Stimulated activated CD4-positive, alpha-beta T cell treated with anti-CD3 and anti-CD28 coated beads, Interleukin-12 subunit alpha, Interleukin-12 subunit beta, amount 100 ng/mL, for 48 hours (primary cell): Measurements from ENCODE around the gene CDC14B.
"Not testable (repeated sequence)": the region's sequence is repeated elsewhere in the genome, so short reads cannot be mapped to it uniquely, and the experiment has no call there.

Experiments
- DNase-seq, 3 donors: peaks; one replicate each; pipeline ENCODE4 v3.0.0-alpha.2; 2020; ENCODE audit warnings: low read depth in 2 of 3, low spot score in 1 of 3

Gene CDC14B

DNA sequence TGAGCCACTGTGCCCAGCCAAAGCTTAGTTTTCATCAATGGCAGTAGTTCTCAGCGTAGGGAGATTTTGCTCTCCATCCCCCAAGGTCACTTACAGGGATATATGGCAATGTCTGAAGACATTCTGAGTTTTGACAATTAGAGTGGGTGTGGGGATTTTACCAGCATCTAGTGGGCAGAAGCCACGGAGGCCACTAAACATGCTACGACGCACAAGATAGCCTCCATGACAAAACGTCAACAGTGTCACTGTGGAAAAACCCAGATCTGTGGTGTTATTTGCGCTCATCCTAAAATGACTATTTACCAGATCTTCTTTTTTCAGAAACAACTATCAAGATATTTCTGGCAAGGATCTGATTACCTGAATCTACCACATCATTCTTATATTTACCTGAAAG is 68.2 kb downstream of the CDC14B start:
- no peak for DNase-seq

DNA sequence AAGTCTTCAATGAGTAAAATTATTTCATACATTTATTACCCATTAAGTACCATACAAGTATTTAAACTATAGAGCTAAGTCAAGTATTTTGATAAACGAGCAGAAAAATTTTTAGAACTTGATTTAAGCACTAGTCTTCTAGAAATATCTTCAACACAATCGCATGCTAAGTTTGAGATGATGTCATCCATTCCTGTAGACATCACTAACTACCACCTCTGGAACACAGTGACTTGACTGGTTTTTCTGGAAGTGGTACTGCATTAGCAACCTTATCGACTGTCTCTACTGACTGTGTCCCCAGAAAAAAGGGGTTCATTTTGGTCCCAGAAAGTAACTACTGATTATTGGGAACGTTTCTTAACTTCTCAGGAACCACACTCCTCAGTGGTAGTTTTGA is 69.0 kb downstream of the CDC14B start:
- DNase-seq = no peak

DNA sequence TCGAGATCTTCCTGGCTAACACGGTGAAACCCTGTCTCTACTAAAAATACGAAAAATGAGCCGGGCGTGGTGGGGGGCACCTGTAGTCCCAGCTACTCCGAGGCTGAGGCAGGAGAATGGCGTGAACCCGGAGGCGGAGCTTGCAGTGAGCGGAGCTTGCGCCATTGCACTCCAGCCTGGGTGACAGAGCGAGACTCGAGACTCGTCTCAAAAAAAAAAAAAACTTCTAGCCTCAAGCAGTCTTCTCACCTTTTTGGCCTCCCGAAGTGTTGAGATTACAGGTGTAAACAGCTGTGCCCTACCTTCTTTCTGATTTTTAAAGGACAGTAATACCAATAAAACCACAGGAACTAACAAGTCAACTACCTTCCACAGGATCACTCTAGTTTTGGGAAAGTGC is 76.5 kb downstream of the CDC14B start:
- not testable (repeated sequence) for DNase-seq

DNA sequence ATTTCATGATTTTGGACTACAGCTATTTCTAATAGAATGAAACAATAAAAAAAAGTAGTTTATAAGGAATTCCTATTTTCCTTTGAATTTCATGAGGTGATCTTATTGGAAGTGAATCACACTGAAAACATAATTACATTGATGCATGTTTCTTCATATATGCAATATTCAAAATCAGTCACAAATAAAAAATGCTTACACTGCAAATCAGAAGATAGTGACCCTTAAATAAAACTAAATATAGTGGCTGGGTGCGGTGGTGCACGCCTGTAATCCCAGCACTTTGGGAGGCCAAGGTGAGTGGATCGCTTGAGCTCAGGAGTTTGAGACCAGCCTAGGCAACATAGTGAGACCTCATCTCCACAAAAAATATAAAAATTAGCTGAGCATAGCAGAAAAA is 79.5 kb downstream of the CDC14B start:
- DNase-seq = no peak

DNA sequence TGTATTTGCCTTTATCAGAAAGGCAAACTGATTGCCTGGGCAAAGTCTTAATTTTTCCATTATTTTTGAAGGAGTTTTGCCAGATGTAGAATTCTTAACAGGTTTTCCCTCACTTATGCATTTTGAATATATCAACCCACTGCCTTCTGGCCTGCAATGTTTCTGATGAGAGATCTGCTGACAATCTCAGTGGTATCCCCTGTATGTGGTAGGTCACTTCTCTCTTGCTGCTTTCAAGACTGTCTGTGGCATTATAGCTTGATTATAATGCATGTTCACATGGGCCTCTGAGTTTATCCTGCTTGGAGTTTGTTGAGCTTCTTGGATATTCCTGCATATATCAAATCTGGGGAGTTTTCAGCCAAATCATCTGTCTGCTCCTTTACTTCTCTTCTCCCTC is 87.5 kb downstream of the CDC14B start:
- DNase-seq = no peak

DNA sequence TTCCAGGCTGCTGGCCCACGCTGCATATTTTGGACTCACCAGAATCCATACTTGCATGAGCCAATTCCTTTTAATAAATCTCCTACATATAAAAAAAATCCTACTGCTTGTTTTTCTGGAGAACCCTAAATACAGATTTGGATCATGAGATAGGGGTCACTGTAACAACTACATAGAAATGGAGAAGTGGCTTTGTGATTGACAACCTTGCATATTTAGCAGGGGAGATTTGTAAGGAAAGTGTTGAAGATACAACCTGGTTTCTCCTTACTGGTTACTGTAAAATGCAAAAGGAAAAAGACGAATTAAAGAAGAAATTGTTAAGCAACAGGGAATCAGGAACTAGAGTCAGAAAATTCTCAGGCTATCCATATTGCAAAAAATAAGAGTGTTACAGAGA is 94.9 kb downstream of the CDC14B start:
- no peak for DNase-seq

DNA sequence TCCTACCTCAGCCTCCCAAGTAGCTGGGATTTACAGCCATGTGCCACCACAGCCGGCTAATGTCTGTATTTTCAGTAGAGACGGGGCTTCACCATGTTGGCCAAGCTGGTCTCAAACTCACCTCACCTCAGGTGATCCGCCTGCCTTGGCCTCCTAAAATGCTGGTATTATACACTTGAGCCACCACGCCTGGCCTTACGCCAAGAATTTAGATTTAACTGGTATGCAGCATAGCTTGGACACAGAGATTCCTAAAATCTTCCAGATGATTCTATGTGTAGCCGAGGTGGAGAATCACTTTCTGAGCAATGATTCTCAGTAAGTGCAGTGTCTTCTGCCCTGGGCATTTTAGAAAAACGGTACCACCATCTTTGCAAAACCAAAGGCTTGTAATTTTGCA is 95.6 kb downstream of the CDC14B start:
- no peak for DNase-seq

DNA sequence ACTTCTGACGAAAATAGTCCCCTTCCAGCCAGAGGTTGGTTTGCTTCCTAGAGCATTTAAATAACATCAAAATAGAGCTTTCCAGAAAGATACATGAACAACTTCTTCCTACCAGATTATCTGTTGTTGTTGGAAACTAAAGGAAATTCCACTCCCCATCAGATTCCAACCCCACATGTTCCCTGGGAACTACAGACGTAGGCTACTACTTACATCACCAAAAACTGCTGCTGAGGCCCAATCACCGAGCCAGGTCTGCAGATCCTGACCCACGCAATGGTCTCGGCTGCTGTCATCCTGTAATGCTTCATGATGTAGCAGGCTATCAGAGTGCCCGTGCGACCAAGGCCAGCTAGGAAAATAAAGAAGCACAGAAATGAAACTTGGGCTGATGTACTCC is 96.3 kb downstream of the CDC14B start:
- no peak for DNase-seq

DNA sequence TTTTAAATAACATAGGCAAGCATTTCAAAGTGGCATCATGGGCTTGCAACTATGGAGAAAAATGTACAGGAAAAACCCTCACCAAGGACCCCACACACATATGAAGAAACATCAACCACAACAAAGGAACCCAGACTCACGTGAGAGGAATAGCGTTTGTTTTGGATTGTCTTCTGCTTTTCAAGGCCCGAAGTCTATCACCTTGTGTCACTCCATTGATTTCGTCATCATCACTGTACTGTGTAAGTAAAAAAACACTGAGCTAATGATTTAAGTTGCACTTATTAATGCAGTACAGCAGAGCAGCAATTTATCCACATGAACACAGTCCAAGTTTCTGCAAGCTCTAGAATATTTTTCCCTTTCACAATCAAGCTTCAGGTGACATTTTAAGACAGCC is 97.3 kb downstream of the CDC14B start:
- no peak for DNase-seq

DNA sequence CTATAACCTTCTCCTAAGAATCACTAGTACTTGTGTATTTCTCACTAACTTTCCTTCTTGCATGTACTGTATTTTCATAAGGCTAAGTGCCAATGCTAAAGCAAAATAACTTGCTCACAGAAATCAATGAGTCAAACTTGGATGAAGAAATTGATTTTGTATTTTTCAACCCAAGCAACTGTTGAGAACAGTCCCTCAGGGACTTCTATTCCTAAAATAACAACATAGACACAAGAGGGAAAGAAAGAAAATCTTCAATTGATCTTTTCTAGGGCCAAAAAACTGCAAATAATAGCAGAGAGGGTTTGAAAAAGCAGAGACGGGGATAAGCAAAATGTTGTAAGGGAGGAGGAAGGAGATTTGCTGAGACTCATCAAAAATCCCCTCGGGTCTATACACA is 99.9 kb downstream of the CDC14B start:
- DNase-seq = no peak

DNA sequence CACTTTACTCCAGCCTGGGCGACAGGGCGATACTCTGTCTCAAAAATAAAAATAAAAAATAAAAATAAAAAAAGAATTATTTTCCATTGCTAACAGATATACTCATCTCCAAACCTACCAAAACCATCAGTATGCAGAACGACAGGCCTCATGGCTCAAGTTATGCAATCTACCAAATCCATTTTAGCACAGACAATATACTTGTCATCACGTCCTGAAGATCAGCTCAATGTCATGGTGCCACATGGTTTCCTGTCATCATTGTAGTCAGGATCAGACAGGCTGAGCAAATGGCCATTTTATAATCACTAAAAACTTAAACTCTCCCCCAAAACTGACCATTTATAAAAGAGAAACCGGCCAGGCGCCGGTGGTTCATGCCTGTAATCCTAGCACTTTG is 100.5 kb downstream of the CDC14B start:
- no peak for DNase-seq

DNA sequence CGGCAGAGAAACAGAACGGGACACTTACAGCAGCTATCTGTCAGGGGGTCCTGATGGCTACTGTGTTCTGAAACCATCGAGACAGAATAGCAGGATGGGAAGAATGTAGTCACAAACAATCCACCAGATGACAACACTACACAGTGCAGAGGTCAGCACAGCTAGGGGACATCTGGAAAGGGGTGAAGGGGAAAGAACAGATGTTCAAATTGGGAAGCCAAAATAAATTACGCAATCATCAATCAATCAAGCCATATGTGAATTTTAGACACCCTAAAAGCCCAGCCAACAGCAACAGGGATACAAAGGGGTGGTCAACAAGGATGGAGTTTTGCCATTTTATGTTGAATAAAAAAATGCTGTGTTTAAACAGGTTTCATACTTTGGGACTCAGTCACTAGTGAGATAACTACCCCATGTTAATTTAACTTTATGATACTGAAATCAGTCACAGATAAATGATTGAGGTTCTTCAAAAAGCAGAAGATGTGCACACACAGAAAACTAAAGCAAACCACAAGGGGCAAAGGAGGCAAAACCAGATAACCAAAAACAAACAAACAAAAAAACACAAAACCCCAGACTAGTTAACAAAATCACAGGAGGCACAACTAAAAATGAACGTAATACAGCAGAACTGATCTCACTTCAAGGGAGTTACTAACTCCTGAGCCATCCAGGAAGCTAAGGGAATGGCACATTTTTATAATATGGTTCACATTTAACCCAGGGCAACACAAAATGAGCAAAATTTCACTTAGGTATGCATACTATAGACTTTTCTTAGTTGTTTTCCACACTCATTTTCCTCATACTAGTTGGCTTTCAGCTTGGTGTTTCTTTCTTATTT is 103.8 kb downstream of the CDC14B start:
- no peak for DNase-seq

DNA sequence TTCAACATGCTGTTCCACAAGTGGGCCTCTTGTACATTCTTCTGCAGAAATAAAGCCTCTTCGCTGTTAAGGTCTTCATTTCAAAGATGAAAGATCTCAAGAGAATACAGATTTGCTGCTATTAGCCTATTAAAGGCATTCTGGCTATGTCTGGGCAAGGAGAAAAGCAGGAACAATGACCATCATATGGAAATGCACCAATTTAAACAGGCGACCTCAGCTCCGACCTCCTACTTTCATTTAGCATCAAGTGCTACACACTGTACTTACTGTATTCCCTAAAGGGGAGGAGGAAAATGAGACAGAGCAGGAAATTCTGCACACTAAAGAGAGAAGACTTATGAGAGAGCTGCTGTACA is 104.9 kb downstream of the CDC14B start:
- DNase-seq = no peak

DNA sequence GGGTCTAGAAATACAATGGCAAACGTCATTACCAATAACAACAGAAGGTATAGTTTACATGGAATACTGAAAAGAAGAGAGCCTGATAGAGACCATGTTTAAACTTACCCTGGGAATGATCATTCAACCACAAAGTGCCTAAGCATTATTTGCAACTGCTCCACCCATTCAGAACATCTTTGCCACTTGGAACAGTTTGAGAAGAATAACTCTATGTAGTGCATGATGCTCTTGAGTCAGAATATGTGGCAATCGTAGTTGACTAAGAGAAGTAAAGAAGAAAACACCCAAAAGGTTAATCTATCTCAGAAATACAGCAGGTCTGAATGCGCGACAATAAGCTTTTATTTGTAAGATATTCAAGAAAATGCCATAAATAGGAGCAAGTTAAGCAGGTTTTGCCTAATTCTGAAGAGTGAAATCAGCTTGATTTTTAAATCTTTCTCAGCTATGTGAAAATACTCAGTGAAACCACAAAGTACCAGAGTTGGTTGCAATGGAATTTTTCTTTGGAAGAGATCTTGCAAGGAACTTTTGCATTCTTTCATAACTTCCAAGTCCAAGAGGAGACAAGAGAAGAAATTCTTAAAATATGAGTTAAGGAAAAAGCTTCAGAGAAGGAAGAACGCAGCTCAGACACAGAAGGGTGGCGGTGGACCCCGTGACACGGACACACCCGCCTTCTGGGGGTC is 105.4 kb downstream of the CDC14B start:
- no peak for DNase-seq

DNA sequence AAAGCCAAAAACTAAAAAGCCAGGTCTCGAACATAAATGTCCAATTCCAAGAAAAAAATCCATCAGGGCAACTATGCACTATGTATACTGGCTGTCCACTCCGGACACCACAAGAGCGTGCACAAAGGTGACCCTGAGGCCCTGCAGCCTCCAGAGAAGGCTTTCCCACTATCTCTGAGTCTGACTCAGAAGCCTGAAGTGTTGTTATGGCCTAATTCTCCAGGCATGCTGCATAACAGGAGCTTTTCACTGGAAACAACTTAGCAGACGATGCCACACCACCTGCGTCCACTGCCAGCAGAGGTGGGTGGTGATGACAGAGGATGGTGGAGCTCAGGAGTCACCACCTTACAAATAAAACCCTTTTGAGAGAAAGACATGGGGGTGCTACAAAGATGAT is 106.0 kb downstream of the CDC14B start:
- DNase-seq = no peak

DNA sequence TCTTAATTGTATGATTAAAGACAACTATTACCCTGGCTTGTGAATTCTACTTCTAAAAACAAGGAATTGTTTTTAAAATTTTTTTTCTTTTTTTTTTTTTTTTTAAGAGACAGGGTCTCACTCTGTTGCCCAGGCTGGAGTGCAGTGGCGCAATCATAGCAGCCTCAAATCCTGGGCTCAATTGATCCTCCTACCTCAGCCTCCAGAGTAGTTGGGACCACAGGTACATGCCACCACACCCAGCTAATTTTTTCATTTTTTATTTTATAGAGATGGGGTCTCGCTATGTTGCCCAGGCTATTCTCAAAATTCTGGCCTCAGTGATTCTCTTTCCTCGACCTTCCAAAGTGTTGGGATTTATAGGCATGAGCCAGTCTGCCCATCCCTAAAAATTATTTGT is 107.4 kb downstream of the CDC14B start:
- DNase-seq = no peak

DNA sequence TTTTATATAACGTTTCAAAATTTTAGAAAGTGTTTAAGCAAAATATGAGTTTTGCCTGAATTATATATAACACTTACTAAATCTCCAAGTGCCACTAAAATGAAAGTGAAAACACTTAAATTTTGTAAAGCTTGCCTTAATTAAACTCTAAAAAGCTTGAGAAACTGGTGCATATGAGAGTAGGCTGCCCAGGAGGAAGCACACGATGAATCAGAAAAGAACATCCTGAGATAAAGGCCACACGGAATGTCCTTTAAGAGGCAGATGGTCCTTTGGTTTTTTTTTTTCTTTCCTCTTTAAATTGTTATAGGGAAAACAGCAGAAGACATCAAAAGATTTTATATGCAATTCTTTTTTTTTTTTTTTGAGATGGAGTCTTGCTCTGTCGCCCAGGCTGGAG is 109.4 kb downstream of the CDC14B start:
- DNase-seq = no peak

DNA sequence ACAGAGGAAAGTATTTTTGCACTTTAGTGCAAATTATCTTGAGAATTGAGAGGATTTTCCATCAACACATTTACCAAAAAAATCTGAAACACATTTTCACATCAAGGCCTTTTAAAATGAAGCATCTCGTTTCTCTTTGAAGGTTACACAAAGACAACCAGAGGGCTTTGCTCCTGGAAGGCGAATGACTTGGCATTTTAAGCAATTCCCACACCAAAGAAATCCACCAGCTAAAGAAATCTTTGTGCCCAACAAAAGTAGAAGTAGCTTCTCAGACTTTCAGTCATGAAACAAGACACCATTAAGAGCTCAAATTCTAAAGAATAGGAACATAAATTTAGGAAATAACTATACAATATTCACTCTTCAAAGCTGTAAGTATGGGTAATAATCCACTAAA is 109.8 kb downstream of the CDC14B start:
- DNase-seq = no peak

DNA sequence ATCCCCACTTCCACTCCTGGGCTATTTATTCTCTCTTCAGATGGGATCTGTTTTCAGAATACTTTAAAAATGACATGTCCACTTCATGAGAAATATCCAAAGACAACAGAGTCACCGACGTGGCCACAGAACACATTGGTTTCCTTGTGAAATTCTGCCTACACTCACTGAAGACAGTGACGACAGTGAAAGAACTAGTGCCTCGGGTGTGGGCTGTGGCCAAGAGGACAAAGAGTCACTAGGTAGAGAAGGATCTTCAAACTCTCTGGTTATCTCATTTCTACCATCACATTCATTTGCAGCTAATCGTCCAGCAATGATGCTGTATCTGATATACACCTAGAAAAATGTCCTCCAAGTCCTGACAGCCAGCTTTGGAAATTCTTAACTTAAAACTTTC is 110.6 kb downstream of the CDC14B start:
- no peak for DNase-seq

DNA sequence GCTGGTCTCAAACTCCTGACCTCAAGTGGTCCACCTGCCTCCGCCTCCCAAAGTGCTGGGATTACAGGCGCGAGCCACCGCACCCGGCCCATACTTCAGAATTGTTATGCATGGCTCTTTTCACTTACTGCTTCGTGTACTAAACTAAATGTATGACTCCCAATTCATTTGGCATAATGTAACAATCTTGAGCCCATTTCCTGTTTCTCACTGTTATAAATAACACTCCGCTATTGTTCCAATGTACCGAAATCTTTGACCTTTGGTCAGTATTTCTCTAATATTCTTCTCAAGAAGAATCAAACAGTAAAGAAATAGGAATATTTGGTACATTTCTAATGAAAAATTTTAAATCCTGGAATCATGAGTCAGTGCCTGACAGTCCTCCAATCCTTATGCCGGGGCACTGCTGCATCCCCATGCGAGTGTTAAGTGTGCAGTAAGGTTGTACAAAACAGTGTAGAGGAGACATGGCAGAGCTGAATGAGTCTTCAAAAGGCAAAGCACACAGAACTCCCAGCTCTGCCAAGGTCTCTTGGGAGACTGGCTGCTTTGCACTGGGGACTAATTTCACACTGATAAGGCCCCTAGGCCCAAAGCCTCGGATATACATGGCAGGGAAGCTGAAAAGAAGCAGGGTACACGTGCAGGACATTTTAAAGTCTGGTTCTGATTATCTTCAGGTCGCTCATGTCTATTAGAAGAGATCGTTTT is 111.3 kb downstream of the CDC14B start:
- no peak for DNase-seq

DNA sequence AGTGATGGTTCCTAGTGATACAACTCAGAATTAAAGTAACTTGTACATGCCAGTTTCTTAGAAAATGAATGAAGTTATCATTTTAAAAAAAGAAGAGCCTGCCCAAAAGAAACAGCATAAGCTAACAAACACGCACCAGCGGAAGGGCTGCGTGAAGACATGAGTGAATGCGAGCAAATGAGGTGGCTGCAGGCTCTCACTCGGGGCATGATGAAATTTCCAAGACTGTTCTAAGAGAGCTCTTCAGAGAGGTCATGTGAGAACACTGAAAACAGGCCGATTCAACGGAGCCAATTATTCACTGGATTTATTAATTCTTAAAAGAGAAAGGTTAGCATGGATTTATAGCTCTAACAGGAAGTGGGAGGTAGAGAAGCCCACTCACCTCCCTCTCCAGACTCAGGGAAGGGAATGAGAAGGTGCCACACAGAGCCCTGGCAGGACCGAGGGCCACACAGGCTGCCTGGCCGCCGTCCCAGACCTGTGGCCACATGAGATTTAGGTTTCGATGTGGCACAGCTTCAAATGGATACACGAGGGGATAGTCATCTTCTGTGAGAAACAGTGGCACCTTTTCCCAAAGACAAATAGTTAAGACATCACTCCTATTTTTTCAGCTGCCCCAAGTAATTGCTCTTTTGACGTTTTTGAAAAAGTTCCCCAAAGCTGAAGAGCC is 114.2 kb downstream of the CDC14B start:
- no peak for DNase-seq

DNA sequence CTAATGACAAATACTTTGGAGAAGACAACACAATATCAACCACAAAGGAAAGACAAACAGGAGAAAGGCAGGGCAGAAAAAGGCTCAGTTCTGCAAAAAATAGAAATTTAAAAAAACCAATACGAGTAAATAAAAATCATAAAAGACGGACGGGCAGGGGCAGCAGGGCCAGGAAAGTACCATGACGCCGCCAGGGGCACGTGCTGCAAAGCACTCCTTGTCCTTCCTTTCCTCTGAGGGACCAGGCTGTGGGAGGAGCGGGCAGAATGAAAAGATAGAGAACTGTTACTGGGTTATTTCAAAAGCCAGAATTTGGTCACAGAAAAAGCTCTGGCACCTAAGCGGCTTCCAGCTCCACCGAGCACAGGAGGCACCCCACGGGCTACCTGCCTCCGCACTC is 115.7 kb downstream of the CDC14B start:
- DNase-seq = no peak
